GM12878 (cell line): ENCODE data around the gene SNAPC2. TPM values are rescaled to one million over a fixed set of nuclear protein-coding genes. Genes with fewer than 3 reads are reported as not detected.
A peak's percentile ranks its signal among the peaks of the same experiment; 100 is the strongest.

Source experiments
- ATF7 ChIP-seq: fragments of 450-650 bp; IDR thresholded peaks from 2 replicates; pipeline ENCODE4 v1.6.1; 2016; ENCODE audit warnings: low read depth, mild to moderate bottlenecking
- BHLHE40 ChIP-seq, 2 experiments: fragments of 450-650 bp in 1 of 2; IDR thresholded peaks; 2 replicates each; pipeline ENCODE4 v1.6.1; 2011 to 2017; ENCODE audit warnings: low read depth in 2 of 2, borderline replicate concordance in 1 of 2, improper control_type of control experiment in 1 of 2, low read length in 1 of 2, mild to moderate bottlenecking in 1 of 2
- BRCA1 ChIP-seq: IDR thresholded peaks from 2 replicates; pipeline ENCODE4 v1.6.1; 2011; ENCODE audit warnings: low read depth, low read length, improper control_type of control experiment
- CBX5 ChIP-seq: sonication (generic); IDR thresholded peaks from 2 replicates; pipeline ENCODE4 v1.6.1; 2016; ENCODE audit warnings: low read depth, moderate library complexity, mild to moderate bottlenecking, inconsistent platforms
- EZH2 ChIP-seq: IDR thresholded peaks from 2 replicates; pipeline ENCODE4 v1.6.1; 2012; ENCODE audit warnings: low read depth, mild to moderate bottlenecking, control low read depth, inconsistent platforms, low read length, borderline replicate concordance; ENCODE audit not compliant: control insufficient read depth
- GATAD2B ChIP-seq: fragments of 450-650 bp; conservative IDR thresholded peaks from 2 replicates; pipeline ENCODE4 v1.6.1; 2017; ENCODE audit warnings: low read depth, mild to moderate bottlenecking, moderate library complexity
- HDAC2 ChIP-seq: fragments of 200-600 bp; sonication (generic); IDR thresholded peaks from 2 replicates; pipeline ENCODE4 v1.6.1; 2017
- HDGF ChIP-seq: fragments of 450-650 bp; IDR thresholded peaks from 2 replicates; pipeline ENCODE4 v1.6.1; 2016; ENCODE audit warnings: antibody characterized with exemption
- IKZF1 ChIP-seq: fragments of 450-650 bp; conservative IDR thresholded peaks from 2 replicates; pipeline ENCODE4 v1.6.1; 2017; ENCODE audit warnings: antibody characterized with exemption, mild to moderate bottlenecking
- MTA2 ChIP-seq: fragments of 450-650 bp; IDR thresholded peaks from 2 replicates; pipeline ENCODE4 v1.6.1; 2016; ENCODE audit warnings: low read depth, mild to moderate bottlenecking, moderate library complexity
- NBN ChIP-seq: fragments of 450-650 bp; IDR thresholded peaks from 2 replicates; pipeline ENCODE4 v1.6.1; 2016
- NR2C2 ChIP-seq: IDR thresholded peaks from 2 replicates; pipeline ENCODE4 v1.6.1; 2011; ENCODE audit warnings: borderline replicate concordance, low read depth; ENCODE audit not compliant: control insufficient read depth, insufficient read length
- PKNOX1 ChIP-seq: fragments of 450-650 bp; IDR thresholded peaks from 2 replicates; pipeline ENCODE4 v1.6.1; 2016; ENCODE audit warnings: mild to moderate bottlenecking
- RUNX3 ChIP-seq: IDR thresholded peaks from 2 replicates; pipeline ENCODE4 v1.6.1; 2012; ENCODE audit warnings: low read length, inconsistent platforms
- STAT3 ChIP-seq: IDR thresholded peaks from 2 replicates; pipeline ENCODE4 v1.6.1; 2011; ENCODE audit warnings: low read depth, low read length, improper control_type of control experiment
- WRNIP1 ChIP-seq: IDR thresholded peaks from 2 replicates; pipeline ENCODE4 v1.6.1; 2011; ENCODE audit warnings: low read depth, low read length, improper control_type of control experiment, borderline replicate concordance
- YBX1 ChIP-seq: fragments of 450-650 bp; IDR thresholded peaks from 2 replicates; pipeline ENCODE4 v1.6.1; 2016; ENCODE audit warnings: antibody characterized with exemption
- polyA plus RNA-seq, 11 experiments: library from polyadenylated mRNA; depleted of rRNA in 4 of 11; unstranded in 6 of 11; stranded (reverse) in 5 of 11; fragments of >200 nt; fragmentation: Nextera tagmentation in 4 of 11; fragmentation: Illumina TruSeq in 1 of 11; extraction: Ambion mirVana in 4 of 11; extraction: Trizol in 1 of 11; gene quantifications; 1 replicate in 1 of 11; 2 replicates in 10 of 11; pipeline versions ENCODE4 v1.2.1 to v1.2.3, GENCODE V29; 2011 to 2016; ENCODE audit warnings: inconsistent platforms in 2 of 11, missing spikeins in 2 of 11, low read depth in 1 of 11
- total RNA-seq, 4 experiments: library from RNA; depleted of rRNA in 3 of 4; stranded (reverse); fragments of >200 nt in 3 of 4; fragmentation: Illumina TruSeq in 1 of 4; extraction: Trizol in 1 of 4; gene quantifications; 2 replicates each; pipeline versions ENCODE4 v1.2.1 to v1.2.3, GENCODE V29; 2013 to 2021
- TF ChIP-seq, protein P1 (sequence below): IDR thresholded peaks from 2 replicates; pipeline ENCODE4 v1.6.1; 2011; ENCODE audit warnings: mild to moderate bottlenecking, low read depth, low read length, moderate library complexity; ENCODE audit not compliant: insufficient replicate concordance

The SNAPC2 gene
- total and polyA plus RNA-seq, 10 of the 15 experiments (the other 5 are each of a cell fraction or from before 2014, with no cell fraction given): 0.19 to 20.8 (median 12.6) TPM

- TF ChIP-seq GATAD2B: no peak
- peak; percentile 89 for TF ChIP-seq ATF7
- TF ChIP-seq HDGF: peak; percentile 93; the same call in 1 of the 2 replicates
- peak; percentile 53 for TF ChIP-seq PKNOX1
- TF ChIP-seq STAT3: no peak
- TF ChIP-seq NR2C2: no peak
- no peak for TF ChIP-seq YBX1
- no peak for TF ChIP-seq CBX5
- peak; percentile 92 for TF ChIP-seq NBN
- TF ChIP-seq RUNX3: 0 out of 2 replicates have a peak, but pooled peaks have one; percentile 30
- TF ChIP-seq IKZF1: no peak
- no peak for TF ChIP-seq WRNIP1
- TF ChIP-seq EZH2: no peak
- no peak for TF ChIP-seq HDAC2
- TF ChIP-seq, protein P1, sequence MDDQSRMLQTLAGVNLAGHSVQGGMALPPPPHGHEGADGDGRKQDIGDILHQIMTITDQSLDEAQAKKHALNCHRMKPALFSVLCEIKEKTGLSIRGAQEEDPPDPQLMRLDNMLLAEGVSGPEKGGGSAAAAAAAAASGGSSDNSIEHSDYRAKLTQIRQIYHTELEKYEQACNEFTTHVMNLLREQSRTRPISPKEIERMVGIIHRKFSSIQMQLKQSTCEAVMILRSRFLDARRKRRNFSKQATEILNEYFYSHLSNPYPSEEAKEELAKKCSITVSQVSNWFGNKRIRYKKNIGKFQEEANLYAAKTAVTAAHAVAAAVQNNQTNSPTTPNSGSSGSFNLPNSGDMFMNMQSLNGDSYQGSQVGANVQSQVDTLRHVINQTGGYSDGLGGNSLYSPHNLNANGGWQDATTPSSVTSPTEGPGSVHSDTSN: peak; percentile 76
- peak; percentile 6 to 10; a peak in 2 of 4 replicates for TF ChIP-seq BHLHE40 (IDR thresholded peaks at IDR 0.05; ENCODE audit: borderline replicate concordance in 1 of 2, low read depth in 2 of 2, low read length in 1 of 2)
- no peak for TF ChIP-seq BRCA1
- TF ChIP-seq MTA2: no peak
- TF ChIP-seq, all 136 proteins: peak for 16
These were observed 572 bp downstream of the SNAPC2 start (continued) for GRCh38 chr19:7920519-7921301.
